ENCODE measurements around the gene KLK14.

KLK14 gene

DNA sequence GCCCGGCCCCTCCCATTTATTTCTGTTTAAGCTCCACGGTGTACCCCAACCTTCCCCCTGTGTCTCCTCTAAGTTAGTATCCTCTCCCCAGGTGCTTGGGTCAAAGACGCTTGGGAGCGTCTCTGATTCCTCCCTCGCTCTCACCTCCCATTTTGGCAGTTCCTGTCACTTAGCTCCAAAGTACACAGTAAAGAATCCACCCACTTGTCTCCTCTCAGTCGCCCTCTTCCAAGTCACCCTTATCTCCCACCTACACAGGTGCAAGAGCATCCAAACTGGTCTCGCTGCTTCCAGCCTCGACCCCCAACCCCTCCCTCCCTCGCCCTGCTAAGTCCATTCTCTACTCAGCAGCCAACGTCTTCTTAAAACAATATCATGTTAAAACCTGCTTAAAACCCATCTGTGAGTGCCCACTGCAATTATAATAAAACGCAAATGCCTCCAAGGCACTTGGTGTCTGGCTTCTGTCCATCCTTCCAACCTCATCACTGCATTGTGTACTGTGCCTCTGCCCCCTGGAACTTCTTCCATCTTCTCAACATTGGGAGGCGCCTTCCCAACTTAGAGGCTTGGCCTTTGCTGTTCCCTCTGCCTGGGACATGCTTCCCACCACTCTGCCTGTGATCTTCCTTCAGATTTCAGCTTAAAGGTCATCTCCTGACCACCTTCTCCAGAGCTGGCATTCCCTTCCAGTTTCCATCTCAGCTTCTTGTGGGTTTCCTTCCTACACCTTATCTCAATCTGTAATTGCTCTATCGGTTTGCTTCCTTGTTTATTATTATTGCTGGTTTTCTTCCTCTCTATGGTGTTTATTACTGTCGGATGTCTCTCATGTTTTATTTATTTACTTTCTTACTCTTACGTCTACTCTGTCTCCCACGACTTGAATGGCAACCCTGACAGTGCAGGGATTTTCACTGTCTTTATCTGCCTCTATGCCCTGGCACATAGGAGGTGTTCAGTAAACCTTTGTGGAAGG is 9.5 kb upstream of the KLK14 start:
- Histone ChIP-seq H3K27me3 (peaks cover 7% of the 10 kb centered on the region), H3K9me3 (no peaks in the 10 kb centered on the region), H3K27ac (no peak overlapping the region), H3K4me1 (ENCODE audit: control insufficient read depth in 1 of 2, insufficient read depth in 1 of 2, low read depth in 1 of 2, low read length in 1 of 2) (peaks cover 8% of the 10 kb centered on the region in 2 experiments), H3K4me3 (ENCODE audit: low read depth in 1 of 2, low read length in 1 of 2) (no peak overlapping the region), H3K36me3 (no peaks in the 10 kb centered on the region)
- no peak for TF ChIP-seq CTCF (IDR thresholded peaks at IDR 0.05)

- Histone ChIP-seq H3K27me3 (peaks cover 7% of the 10 kb centered on the region), H3K27ac (no peak overlapping the region), H3K9me3 (no peaks in the 10 kb centered on the region), H3K4me1 (ENCODE audit: control insufficient read depth in 1 of 2, insufficient read depth in 1 of 2, low read depth in 1 of 2, low read length in 1 of 2) (no peaks in the 10 kb centered on the region), H3K36me3 (no peaks in the 10 kb centered on the region), H3K4me3 (ENCODE audit: low read depth in 1 of 2, low read length in 1 of 2) (no peak overlapping the region)
- TF ChIP-seq CTCF (IDR thresholded peaks at IDR 0.05): no peak
Measured at GRCh38 chr19:51091126-51091525, 8.4 kb upstream of the KLK14 start.

- Histone ChIP-seq H3K27me3 (peaks cover 7% of the 10 kb centered on the region), H3K36me3 (no peaks in the 10 kb centered on the region), H3K4me1 (ENCODE audit: control insufficient read depth in 1 of 2, insufficient read depth in 1 of 2, low read depth in 1 of 2, low read length in 1 of 2) (no peaks in the 10 kb centered on the region), H3K4me3 (ENCODE audit: low read depth in 1 of 2, low read length in 1 of 2) (no peak overlapping the region), H3K27ac (no peak overlapping the region), H3K9me3 (no peaks in the 10 kb centered on the region)
- TF ChIP-seq CTCF (IDR thresholded peaks at IDR 0.05): no peak
Measured at GRCh38 chr19:51090471-51090870, 7.8 kb upstream of the KLK14 start.

DNA sequence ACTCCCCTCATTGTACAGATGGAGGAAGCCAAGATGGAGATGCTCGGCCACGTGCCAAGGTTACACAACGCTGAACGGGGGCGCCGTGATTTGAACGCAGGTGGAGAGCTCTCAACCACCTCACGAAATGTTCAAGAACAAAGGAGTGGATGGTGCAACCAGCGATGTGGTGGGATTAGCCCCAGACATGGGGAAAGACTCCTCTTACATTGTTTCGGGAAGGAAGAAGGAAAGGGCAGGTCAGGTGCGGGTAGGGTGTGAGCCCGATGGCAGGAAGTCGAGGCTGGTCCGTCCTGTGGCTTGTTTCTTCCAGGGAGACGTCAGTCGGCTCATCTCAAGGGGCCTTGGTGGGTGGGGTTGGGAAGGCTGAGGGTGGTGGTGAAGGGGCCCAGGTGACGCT is 7.1 kb upstream of the KLK14 start:
- H3K4me3 ChIP-seq (ENCODE audit: low read depth in 1 of 2, low read length in 1 of 2): no peak overlapping the region
- H3K36me3 ChIP-seq: no peaks in the 10 kb centered on the region
- peaks cover 7% of the 10 kb centered on the region for H3K27me3 ChIP-seq
- H3K27ac ChIP-seq: no peak overlapping the region
- H3K9me3 ChIP-seq: no peaks in the 10 kb centered on the region
- no peaks in the 10 kb centered on the region for H3K4me1 ChIP-seq (ENCODE audit: control insufficient read depth in 1 of 2, insufficient read depth in 1 of 2, low read depth in 1 of 2, low read length in 1 of 2)
- no peak for TF ChIP-seq CTCF (IDR thresholded peaks at IDR 0.05)

DNA sequence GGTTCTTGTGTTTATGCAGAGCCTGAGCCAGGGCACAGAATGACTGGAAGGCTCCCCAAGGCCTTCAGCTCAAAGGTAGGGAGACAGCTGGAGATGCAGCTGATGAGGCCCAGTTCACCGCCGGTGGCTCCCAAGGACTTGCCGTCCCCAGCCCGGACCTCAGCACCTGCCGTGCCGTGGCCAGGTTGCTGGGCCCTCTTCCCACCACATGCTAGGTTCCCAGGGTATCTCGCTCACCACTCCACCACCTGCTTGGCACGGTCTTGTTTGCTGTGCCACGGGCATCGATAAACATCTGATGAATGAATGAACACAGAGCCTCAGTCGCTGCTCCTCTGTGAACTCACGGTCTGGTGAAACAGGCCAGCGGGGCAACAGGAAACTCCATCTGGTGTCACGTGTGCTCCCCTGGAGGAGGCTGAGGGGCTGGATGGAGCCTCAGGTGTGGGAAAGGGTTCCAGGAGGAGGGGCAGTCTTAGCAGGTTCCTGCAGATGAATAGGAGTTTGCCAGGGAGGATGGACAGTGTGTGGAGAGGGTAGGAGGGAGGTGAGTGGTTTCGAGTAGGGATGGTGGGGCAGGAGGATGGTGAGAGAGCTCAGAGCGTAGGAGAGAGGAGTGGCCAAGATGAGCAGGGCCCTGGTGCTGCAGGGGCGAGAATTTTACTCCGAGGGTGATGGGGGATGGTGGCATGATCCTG is 3.6 kb upstream of the KLK14 start:
- no peak for TF ChIP-seq CTCF (IDR thresholded peaks at IDR 0.05)
- Histone ChIP-seq H3K27ac (no peak overlapping the region), H3K4me1 (ENCODE audit: control insufficient read depth in 1 of 2, insufficient read depth in 1 of 2, low read depth in 1 of 2, low read length in 1 of 2) (no peaks in the 10 kb centered on the region), H3K27me3 (peaks cover 24% of the 10 kb centered on the region), H3K9me3 (no peaks in the 10 kb centered on the region), H3K36me3 (no peaks in the 10 kb centered on the region), H3K4me3 (ENCODE audit: low read depth in 1 of 2, low read length in 1 of 2) (no peak overlapping the region)
